SJSA1 (cell line): Measurements from ENCODE around the gene CCDC63. TPM values are rescaled to one million over a fixed set of nuclear protein-coding genes. Genes with fewer than 3 reads are reported as not detected.
"Not testable (repeated sequence)": the region's sequence is repeated elsewhere in the genome, so short reads cannot be mapped to it uniquely, and the experiment has no call there.

Experiments
- DNase-seq, 2 experiments: peaks; one replicate each; pipeline ENCODE4 v3.0.0-alpha.2; 2015 to 2020; ENCODE audit warnings: low spot score in 2 of 2, low read depth in 1 of 2
- H3K27ac ChIP-seq: fragments of 250-450 bp; sonication (Bioruptor Pico); 2 replicates; pipeline ENCODE4 v1.5.1; 2020; ENCODE audit warnings: mild to moderate bottlenecking, moderate library complexity
- H3K27me3 ChIP-seq: fragments of 250-450 bp; sonication (Bioruptor Pico); replicated peaks from 2 replicates; pipeline ENCODE4 v1.5.1; 2020; ENCODE audit warnings: mild to moderate bottlenecking, moderate library complexity
- H3K36me3 ChIP-seq: fragments of 250-450 bp; sonication (Bioruptor Pico); 2 replicates; pipeline ENCODE4 v1.5.1; 2020; ENCODE audit warnings: mild to moderate bottlenecking
- H3K4me1 ChIP-seq: fragments of 250-450 bp; sonication (Bioruptor Pico); replicated peaks from 2 replicates; pipeline ENCODE4 v1.6.1; 2021; ENCODE audit warnings: mild to moderate bottlenecking
- H3K4me3 ChIP-seq: fragments of 250-450 bp; sonication (Bioruptor Pico); 2 replicates; pipeline ENCODE4 v1.5.1; 2020; ENCODE audit warnings: mild to moderate bottlenecking
- H3K9me3 ChIP-seq: fragments of 250-450 bp; sonication (Bioruptor Pico); replicated peaks from 2 replicates; pipeline ENCODE4 v1.5.1; 2020; ENCODE audit warnings: mild to moderate bottlenecking
- total RNA-seq: library from RNA; depleted of rRNA; stranded (reverse); fragments of >200 nt; shearing (Covaris generic); gene quantifications from 2 replicates; pipeline ENCODE4 v1.2.3, GENCODE V29; 2014; rRNA removed

The CCDC63 gene
- total RNA-seq, 1 experiment from 2014 or later: not detected

- Histone ChIP-seq H3K9me3 (0 out of 2 replicates have a peak, but pooled peaks cover 1% of the 10 kb centered on the region), H3K36me3 (no peaks in the 10 kb centered on the region), H3K27me3 (0 out of 2 replicates have a peak, but pooled peaks cover 4% of the 10 kb centered on the region), H3K27ac (no peak overlapping the region), H3K4me3 (no peak overlapping the region), H3K4me1 (no peaks in the 10 kb centered on the region)
- no peak for DNase-seq
Measured at GRCh38 chr12:110940933-110941332, 94.1 kb downstream of the CCDC63 start.

GRCh38 chr12:110941391-110941790, 94.6 kb downstream of the CCDC63 start:
- no peak for DNase-seq
- Histone ChIP-seq H3K27me3 (peaks cover 4% of the 10 kb centered on the region; the same call in 1 of the 2 replicates), H3K4me1 (no peaks in the 10 kb centered on the region), H3K36me3 (no peaks in the 10 kb centered on the region), H3K4me3 (no peak overlapping the region), H3K9me3 (0 out of 2 replicates have a peak, but pooled peaks cover 3% of the 10 kb centered on the region), H3K27ac (no peak overlapping the region)

- DNase-seq: no peak
- Histone ChIP-seq H3K36me3 (no peaks in the 10 kb centered on the region), H3K9me3 (0 out of 2 replicates have a peak, but pooled peaks cover 3% of the 10 kb centered on the region), H3K27me3 (no peaks in the 10 kb centered on the region; the same call in 1 of the 2 replicates), H3K4me3 (no peak overlapping the region), H3K27ac (no peak overlapping the region), H3K4me1 (no peaks in the 10 kb centered on the region)
Measured at GRCh38 chr12:110943373-110943772, 96.6 kb downstream of the CCDC63 start.

- Histone ChIP-seq H3K36me3 (no peaks in the 10 kb centered on the region), H3K4me3 (no peak overlapping the region), H3K4me1 (no peaks in the 10 kb centered on the region), H3K9me3 (0 out of 2 replicates have a peak, but pooled peaks cover 3% of the 10 kb centered on the region), H3K27me3 (peaks cover 3% of the 10 kb centered on the region; the same call in 1 of the 2 replicates), H3K27ac (no peak overlapping the region)
- DNase-seq: no peak
Measured at GRCh38 chr12:110948041-110948440, 101.3 kb downstream of the CCDC63 start.

GRCh38 chr12:110950466-110950865, 103.7 kb downstream of the CCDC63 start:
- H3K4me3 ChIP-seq, DNase-seq, H3K4me1 ChIP-seq, H3K36me3 ChIP-seq, H3K27me3 ChIP-seq, H3K27ac ChIP-seq, H3K9me3 ChIP-seq: not testable (repeated sequence)

GRCh38 chr12:110950867-110951266, 104.1 kb downstream of the CCDC63 start:
- H3K27ac ChIP-seq, DNase-seq, H3K9me3 ChIP-seq, H3K36me3 ChIP-seq, H3K4me3 ChIP-seq, H3K4me1 ChIP-seq, H3K27me3 ChIP-seq: not testable (repeated sequence)

Other genes with a start within 250 kb of the CCDC63 start
- gene TCTN1, start 232.9 kb upstream of the CCDC63 start, total RNA-seq: 20.5 and 23.3 TPM in 2 replicates
- gene HVCN1, start 157.9 kb upstream of the CCDC63 start, total RNA-seq: not detected in 2 replicates
- gene PPP1CC, start 104.1 kb upstream of the CCDC63 start, total RNA-seq: 143 and 154 TPM in 2 replicates
- gene MYL2, start 73.6 kb downstream of the CCDC63 start, total RNA-seq: not detected in 2 replicates
- not detected in 2 replicates for gene CUX2, start 187.2 kb downstream of the CCDC63 start, total RNA-seq